ENCODE data around the gene HRH2.

The HRH2 gene

GRCh38 chr5:175693741-175694140 is 35.9 kb downstream of the HRH2 start:
- DNase-seq = no peak

GRCh38 chr5:175694371-175695160 is 36.7 kb downstream of the HRH2 start:
- no peak for DNase-seq

- no peak for DNase-seq
Observed at GRCh38 chr5:175695161-175696126, 37.6 kb downstream of the HRH2 start.

DNA sequence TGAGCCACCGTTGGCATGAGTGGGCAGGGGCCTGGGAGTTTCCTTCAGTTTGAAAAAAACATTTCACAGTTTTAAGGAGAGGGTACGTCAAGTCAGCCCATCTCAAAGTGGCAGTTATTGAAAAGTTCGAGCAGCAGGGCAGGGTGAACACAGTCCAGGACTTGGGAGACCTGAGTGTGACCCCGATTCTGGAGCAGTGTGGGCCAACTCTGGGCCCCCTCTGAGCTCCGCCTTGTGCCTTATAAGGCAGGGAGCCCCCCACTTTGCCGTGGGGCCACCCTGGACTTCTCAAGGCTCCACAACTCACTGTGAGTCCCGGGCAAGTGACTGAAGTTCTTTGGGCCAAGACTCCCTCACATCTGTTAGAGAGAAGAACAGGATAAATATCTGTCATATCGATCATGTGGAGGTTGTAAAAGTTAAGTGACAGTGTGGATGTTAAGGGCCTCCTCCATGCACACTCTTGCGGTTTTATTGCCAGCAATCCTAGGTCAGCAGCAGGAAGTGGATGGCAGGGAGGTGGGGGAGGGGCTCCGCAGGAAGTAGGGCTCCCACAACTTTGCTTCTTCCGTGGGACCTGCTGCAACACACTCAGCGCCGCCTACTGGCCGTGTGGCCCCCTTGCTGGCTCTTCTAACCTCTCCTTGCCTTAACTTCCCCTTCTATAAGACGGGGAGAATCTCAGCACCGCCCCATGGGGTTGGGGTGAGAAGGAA is 38.4 kb downstream of the HRH2 start:
- peak; percentile 35 to 68 for DNase-seq

DNA sequence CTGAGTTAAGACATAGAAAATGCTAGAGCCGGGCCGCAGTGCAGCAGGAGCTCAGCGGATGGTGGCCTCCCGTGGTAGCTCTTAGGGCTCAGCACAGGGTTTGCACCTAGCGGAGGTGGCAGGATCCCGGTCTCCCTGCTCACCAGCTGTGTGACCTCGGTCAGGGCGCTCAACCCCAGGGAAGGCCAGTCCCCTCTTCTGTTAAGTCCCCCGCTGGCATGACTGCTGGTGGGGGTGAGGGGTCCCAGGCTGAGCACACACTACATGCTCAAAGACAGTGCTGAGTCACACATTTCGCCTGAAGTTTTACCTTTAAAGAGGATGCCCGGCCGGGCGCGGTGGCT is 39.0 kb downstream of the HRH2 start:
- no peak for DNase-seq

- DNase-seq = no peak
Observed at GRCh38 chr5:175697846-175698245, 40.0 kb downstream of the HRH2 start.

DNA sequence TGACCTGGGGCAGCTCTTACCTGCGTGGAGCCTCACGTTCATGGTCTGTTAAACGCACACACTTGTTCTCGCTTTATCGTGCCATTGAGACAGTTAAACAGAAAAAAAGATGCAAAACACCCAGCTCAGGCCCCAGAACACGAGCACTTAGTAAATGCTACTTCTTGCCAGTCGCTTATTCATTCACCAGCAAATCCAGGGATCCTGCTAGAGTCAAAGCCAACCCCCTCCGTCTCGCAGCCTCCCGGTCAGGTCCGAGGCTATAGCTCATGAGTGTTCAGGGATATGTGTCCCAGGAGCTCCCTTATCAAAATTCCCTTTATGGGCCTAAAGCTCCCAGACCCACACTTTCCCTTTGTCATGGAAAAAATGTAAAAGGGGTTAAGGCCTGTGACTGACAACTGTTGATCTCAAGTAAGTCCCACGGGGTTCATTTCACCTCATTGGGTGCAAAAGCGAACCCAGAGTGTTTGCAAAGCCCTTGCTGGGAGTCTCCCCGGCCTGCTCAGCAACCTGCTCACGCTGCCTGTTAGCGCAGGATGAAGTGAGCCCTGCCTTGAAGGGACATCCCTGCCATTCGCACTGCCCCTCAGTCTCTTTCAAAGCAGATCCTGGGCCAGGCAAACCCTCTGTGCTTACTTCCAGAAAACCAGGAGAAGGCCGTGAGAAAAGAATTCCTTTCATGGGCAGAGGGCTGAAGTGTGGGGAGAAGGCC is 40.7 kb downstream of the HRH2 start:
- DNase-seq = no peak

DNA sequence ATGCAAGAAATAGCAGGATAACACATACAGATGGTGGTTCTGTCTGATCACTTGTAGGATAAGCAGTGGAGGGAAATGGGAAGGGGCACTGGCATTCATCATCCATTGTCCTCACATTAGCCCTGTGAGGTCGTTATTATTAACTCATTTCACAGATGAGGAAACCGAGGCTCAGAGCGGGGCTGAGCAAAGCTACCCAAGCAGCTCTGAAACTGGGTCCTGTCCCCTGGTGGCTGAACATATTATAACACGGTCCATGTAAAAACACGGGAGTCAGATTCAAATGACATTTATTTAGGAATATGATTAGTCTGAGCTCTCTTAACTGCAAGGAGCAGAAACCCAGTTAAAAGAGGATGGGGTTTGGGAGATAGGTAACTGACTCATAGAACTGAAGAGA is 43.1 kb downstream of the HRH2 start:
- DNase-seq = no peak

DNA sequence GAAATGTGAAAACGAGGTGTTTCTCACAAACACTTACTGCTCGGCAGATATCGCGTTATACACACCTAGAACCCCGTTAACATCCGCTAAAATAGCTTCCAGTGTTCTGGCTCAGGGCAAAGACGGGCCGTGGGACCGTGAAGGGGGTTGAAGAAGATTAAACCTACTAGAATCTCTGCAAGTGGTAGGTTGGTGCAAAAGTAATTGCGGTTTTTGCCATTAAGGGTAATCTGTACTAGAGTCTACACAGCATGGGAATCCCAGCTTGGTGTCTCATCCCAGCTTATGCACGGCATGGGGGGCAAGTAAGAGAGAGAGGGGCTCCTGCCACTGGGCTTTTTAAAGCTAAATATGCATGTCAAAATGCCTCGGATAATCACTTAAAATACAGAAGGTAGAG is 43.9 kb downstream of the HRH2 start:
- DNase-seq = no peak

- no peak for DNase-seq
Observed at GRCh38 chr5:175706499-175706898, 48.6 kb downstream of the HRH2 start.

DNA sequence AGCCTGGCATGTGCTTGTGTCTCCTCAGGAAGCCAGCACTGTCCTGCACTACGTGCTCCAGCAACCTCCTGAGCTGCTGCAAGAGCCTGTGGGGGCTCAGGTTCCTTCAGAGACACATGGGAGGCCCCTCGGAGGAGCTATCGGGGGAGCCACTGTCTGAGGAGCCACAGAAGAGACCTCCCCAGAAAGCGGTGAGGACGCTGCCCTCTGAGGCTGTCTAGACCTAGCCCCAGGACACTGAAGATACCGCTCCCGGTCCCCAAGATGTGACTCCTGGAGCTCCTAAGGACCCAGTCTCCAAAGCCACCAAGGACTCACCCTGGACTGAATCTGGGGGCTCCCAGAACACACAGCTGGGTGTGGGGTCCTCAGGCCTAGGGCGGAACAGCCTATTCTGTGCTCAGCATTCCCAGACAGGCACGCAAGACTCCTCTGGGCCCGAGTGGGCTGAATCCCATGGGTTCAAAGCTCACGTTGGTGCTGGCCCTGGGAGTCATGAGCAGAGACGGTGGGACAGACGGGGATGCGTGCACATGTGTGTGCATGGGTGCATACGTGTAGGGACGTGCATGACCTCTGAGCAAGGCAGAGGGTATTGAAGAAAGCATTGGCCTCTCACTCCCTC is 50.0 kb downstream of the HRH2 start:
- no peak for DNase-seq

DNA sequence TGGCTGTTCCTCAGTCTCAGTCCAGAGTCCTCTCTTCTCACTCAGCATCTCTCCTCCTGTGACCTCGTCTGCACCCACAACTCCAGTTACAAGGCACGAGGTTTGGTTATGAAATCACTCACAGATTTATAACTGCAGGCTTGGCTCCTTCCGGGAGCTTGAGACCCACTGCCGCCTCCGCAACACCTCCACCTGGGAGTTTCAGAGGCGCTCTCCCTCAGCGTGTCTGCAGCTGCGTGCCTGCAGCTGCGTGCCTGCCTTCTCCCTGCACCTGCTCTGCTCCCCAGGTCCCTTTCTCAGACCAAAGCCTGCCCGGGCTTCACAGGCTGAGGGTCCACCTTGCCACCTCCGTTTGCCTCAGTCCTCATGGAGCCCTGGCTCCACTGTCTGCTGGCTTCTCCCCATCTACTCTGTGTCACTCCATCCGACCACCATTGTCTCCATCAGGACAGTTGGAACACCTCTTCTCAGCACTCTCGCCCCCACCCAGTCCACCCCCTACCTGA is 51.5 kb downstream of the HRH2 start:
- DNase-seq = no peak

DNA sequence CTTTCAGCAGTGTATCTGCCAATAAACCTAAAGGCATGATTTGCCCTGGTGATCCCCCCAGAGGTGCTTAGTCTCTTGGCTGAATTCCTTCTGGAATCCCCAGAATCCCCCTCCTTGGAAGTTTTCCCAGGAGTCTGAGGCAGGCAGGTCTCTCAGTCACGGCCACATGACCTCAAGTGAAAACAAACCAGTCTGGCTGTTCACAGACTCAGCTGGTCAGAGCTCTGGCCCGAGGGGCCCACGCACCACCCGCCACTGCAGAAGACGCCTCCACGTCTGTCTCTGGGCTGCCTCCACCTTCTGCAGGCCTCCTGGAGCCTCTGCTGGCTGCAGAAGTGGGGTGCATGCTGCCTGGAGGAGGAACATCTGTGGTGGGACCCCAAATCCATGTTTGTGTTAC is 52.5 kb downstream of the HRH2 start:
- DNase-seq = no peak

GRCh38 chr5:175711031-175711430 is 53.2 kb downstream of the HRH2 start:
- no peak for DNase-seq

GRCh38 chr5:175711472-175712312 is 53.8 kb downstream of the HRH2 start:
- no peak for DNase-seq

- no peak for DNase-seq
Observed at GRCh38 chr5:175712313-175712680, 54.4 kb downstream of the HRH2 start.

DNA sequence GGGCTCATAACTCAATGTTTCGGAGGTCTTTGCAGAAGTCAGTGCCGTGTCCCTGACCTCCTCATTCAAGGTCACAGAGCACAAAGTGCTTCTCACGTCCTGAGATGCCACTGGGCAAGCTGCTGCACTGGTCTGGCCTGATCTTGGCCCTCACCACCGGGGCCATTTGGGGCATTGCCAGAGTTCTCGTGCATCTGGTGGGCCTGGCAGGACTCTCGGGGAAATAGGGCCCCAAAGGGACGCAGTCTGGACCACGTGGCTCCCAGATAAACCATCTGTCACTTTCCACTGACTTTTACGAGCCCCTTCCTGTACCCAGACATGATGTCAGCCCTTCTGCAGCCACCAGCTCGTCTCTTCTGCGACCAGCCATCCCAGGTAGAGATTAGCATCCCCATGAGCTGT is 54.8 kb downstream of the HRH2 start:
- no peak for DNase-seq

DNA sequence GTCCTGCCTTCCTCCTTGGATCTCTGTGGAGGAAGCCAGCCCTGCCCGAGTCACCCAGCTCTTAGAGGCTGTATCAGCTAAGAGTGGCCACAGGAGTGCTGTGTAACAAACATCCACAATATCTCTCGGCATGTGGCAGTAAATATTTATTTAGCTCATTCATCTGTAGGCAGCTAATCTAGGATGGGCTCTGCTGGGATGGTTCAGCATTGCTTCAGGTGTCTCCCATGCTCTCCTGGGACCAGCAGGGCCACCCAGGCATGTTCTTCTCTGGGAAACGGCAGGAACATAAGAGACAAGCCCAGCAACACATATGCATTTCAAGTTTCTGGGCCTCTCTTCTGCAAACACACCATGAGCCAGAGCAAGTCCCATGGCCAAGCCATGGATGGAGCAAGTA is 56.1 kb downstream of the HRH2 start:
- no peak for DNase-seq

GRCh38 chr5:175714479-175715085 is 56.7 kb downstream of the HRH2 start:
- DNase-seq = no peak

- no peak for DNase-seq
Observed at GRCh38 chr5:175715627-175716522, 58.0 kb downstream of the HRH2 start.
